22Rv1 (cell line): Measurements from ENCODE around the gene NCOA4.

Experiments used
- CTCF ChIP-seq: fragments of 450-650 bp; IDR thresholded peaks from 2 replicates; pipeline ENCODE4 v1.5.1; 2017; ENCODE audit warnings: mild to moderate bottlenecking
- ZFX ChIP-seq: fragments of 450-650 bp; IDR thresholded peaks from 2 replicates; pipeline ENCODE4 v1.6.1; 2017; ENCODE audit warnings: antibody characterized with exemption, borderline replicate concordance

DNA sequence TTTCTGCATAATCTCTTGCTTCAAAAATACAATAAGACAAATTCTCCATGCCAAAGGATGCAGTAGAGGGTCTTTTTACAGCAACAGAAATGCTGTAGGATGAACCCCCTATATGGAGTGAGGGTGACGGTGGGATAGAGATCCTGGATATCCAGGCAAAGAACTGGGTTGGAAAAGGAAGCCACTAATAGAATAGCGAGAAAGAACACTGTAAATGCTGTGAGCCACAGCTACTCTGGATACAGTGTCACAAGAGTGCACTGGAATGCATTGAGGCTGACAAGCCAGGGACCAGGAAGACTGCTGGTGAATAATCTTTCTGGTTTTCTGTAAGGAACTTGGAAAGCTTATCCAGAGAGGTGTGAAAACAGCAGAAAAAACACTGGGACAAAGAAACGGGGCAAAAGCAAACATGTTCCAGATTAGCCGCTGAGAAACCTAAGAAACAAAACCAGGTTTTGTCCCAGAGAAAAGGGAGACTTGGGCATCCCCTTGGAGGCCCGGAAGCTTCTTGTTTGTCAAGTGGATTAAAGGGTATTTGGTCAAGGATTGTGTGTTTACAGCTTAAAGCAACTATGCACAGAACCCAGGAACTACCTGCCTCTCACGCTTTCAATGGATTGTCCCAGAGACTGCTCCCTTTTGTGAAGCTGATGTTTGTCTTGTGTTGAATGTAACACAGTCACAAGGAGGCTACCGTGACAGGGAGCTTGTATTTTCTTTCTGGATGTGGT is 21.8 kb upstream of the NCOA4 start:
- TF ChIP-seq CTCF (no peak), ZFX (no peak)
